IPS-18c (cell line): Measurements from ENCODE around the gene ABHD8.

ENCODE experiments used
- H3K4me3 ChIP-seq: 2 replicates; pipeline ENCODE4 v1.7.0; 2013; ENCODE audit warnings: low read depth, mild to moderate bottlenecking, low read length, moderate library complexity; ENCODE audit not compliant: insufficient read depth
- H3K9me3 ChIP-seq: one replicate; pipeline ENCODE4 v1.6.1; 2013; ENCODE audit warnings: mild to moderate bottlenecking, low read length, moderate library complexity; ENCODE audit not compliant: control insufficient read depth, insufficient read depth

The ABHD8 gene

GRCh38 chr19:17263712-17264640 is 39.2 kb downstream of the ABHD8 start:
- H3K4me3 ChIP-seq, result no peak overlapping the region

DNA sequence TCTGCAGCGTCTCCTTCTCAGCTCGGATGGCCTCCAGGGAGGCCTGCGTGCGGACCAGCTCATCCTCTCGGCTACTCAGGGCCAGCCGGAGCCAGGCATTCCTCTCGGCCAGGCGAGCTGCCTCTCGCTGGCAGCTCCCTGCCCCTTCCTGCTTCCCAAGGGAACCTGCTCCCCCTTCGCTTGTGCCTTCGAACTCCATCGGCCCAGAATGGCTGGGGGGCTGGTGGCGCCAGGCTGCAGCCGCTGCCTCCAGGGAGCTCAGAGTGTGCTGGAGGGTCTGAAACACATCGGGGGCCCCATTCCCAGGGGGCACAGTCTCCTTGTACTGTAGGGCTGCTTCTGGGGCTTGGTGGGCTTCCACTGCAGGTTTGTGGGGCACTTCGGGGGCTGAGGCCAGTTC is 40.7 kb downstream of the ABHD8 start:
- peaks cover 9% of the 10 kb centered on the region for H3K9me3 ChIP-seq

More at GRCh38 chr19:17263712-17264640, 39.2 kb downstream of the ABHD8 start:
- peaks cover 7% of the 10 kb centered on the region for H3K9me3 ChIP-seq

GRCh38 chr19:17260842-17261325 is 42.3 kb downstream of the ABHD8 start:
- peaks cover 9% of the 10 kb centered on the region for H3K9me3 ChIP-seq
- no peak overlapping the region for H3K4me3 ChIP-seq

More for the DNA sequence above, 40.7 kb downstream of the ABHD8 start:
- no peak overlapping the region for H3K4me3 ChIP-seq

DNA sequence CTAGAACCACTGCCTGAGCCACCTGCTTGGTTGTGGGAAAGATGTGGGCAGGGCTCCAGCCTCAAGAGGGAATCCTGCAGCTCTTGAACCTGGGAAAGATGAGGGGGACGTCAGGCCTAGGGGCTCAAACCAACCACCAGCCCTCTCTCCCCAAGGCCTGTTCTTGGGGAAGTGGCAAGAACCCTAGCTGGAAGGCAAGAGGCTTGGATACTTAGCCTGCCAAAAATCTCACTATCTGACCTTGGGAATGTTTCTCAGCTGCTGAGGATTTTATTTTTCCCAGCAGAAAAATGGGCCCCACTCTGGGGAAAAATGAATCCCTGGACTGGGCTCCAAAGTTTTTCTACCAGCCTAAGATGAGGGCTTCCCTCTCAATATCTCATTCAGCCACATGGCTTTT is 43.3 kb downstream of the ABHD8 start:
- H3K4me3 ChIP-seq, result no peak overlapping the region
- peaks cover 9% of the 10 kb centered on the region for H3K9me3 ChIP-seq

DNA sequence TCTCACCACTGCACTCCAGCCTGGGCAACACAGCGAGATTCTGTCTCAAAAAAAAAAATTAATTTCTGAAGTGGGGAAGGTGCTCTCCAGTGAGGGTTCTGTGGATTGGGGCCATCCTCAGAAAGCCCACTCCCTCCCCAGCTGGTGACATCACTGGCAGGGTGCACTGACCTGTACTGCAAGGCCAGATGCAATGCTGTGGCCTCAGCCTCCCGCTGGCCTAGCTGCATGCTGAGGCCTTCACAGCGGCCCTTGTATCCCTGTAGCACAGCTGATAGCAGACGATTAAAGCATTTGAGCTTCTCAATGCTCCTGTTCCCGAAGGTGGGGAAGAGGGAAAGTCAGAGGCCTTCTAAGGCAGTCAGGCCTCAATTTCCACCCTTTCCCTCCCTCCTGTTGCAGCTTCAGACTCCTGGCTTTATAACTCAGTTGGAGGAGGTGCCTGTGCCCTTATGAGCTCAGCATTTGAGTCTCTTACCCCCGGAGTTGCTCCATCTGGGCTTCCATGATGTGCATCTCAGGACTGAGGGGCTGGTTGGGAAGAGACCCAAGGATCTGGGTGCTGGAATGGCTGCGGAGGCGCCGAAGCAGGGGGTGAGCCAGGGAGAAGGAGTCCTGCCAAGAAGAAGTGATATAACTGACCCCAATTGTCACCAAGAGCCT is 44.0 kb downstream of the ABHD8 start:
- Histone ChIP-seq H3K9me3 (peaks cover 9% of the 10 kb centered on the region), H3K4me3 (peak overlapping the region; percentile 15; the same call in 1 of the 2 replicates)

DNA sequence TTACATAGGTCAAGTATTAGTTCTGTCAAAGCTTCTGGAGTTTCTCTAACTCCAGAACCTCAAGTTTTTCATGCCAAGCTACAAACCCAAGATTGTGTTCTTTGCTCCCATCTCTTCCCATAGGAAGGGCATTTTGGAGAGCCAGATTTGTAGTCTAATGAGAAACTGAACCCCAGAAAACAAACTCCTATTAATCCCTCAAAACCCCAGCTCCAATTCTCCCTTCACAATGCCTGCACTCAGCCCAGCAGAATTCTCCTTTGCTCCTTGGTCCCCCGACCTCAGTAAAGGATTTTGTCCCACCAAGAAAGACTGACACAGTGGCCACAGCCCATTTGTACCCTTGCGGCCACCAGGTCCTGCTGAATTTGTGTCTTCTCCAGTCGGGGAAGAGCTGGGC is 47.1 kb downstream of the ABHD8 start:
- Histone ChIP-seq H3K9me3 (peaks cover 9% of the 10 kb centered on the region), H3K4me3 (no peak overlapping the region)

- Histone ChIP-seq H3K4me3 (no peak overlapping the region), H3K9me3 (peaks cover 7% of the 10 kb centered on the region)
These were observed 48.0 kb downstream of the ABHD8 start for GRCh38 chr19:17255150-17255621.

DNA sequence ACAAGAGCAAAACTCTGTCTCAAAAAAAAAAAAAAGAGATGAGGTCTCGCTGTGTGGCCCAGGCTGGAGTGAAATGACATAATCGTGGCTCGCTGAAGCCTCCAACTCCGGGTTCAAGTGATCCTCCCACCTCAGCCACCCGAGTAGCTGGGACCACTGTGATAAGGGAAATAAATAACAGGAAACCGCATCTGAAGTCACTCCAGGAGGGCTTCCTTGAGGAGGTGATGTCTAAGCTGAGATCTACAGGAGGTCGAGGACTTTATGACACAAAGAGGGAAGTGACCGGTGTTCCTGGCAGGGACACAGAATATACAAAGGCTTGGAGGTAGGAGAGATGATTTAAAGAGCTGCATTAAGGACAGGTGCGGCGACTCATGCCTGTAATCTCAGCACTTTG is 48.6 kb downstream of the ABHD8 start:
- Histone ChIP-seq H3K9me3 (peaks cover 5% of the 10 kb centered on the region), H3K4me3 (no peak overlapping the region)

- H3K4me3 ChIP-seq, result no peak overlapping the region
- H3K9me3 ChIP-seq, result no peaks in the 10 kb centered on the region
These were observed 53.2 kb downstream of the ABHD8 start for GRCh38 chr19:17249887-17250548.

GRCh38 chr19:17248011-17248776 is 55.0 kb downstream of the ABHD8 start:
- Histone ChIP-seq H3K9me3 (no peaks in the 10 kb centered on the region), H3K4me3 (no peak overlapping the region)

DNA sequence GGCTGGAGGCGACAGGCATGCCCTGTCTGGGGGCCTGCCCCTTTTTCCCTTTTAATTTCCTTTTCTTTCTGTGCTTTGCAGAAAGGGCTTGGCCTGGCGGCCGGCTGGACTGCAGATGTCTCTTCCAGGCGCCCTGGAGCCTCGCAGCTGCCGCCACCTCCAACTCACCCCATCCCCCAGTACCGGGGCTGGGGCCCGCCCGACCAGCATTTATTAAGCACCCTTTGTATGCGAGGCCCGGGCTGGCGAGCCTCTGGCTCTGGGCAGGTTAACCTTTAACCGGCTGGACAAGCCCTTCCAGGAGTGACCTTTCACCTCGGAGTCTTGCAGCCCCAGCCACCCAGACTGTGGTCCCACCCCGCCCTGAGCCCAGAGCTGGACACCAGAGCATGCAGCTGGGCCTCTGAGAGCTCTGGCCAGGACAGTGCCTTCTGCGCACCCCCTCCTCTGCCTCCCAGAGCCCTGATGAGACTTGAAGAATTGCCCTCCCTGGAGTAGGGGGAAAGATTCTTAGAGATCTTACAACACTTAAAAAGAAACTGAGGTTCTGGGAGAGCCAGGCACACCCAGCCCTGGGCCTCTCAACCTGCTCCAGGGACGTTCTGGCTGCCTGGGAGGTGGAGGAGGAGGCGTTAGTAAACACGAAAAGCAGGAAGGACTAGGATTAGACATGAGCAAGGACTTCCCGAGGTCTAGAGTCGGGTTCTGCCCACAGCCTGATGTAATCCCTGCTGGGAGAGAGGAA is 56.4 kb downstream of the ABHD8 start:
- Histone ChIP-seq H3K4me3 (peak overlapping the region; percentile 63), H3K9me3 (no peaks in the 10 kb centered on the region)

GRCh38 chr19:17245535-17245984 is 57.7 kb downstream of the ABHD8 start, which contains the start of gene NR2F6:
TSS of gene NR2F6 (minus strand) at chr19:17245919. CDS start at chr19:17245220, 699 bp downstream.
- Histone ChIP-seq H3K9me3 (no peaks in the 10 kb centered on the region), H3K4me3 (peak within 1 kb of the TSS; percentile 74)

DNA sequence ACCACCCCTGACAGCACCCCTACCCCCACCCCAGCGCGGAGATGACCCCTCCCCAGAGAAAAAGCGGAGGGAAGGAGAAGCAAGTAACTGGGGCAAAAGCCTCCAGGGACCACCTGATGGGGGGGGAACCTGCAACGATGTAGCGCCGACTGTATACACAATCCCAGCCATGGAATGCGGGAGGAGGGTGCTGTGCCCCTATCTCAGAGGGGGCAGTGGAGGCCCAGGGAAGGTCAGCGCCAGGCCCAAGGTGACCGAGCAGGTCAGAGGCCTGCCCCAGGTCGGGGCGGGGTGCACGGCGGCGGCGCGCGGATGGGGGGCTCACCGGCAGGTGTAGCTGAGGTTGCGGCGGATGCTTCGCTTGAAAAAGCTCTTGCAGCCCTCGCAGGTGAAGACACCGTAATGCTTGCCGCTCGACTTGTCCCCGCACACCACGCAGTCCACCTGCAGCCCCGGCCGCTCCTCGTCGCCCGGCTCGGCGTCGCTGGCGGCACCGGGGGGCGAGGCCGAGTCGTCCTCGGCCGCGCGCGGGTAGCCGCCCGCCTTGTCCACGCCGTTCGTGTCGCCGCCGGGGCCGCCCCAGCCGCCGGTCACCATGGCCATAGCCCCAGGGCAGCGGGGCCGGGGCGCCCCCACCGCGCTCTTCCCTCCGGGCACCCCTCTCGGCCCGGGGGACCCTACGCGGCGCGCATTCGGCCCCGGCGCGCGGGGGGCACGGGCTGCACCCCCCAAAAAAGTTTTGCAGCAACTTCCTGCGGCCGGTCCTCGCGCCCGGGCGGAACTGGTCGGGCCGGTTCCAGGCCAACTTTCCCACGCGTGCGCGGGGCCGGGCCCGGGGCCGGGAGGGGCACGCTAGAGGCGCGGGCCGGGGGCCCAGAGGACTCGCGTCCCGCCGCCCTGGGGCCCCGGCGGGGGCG is 58.3 kb downstream of the ABHD8 start:
- H3K4me3 ChIP-seq, result peak overlapping the region; percentile 74
- H3K9me3 ChIP-seq, result no peaks in the 10 kb centered on the region

GRCh38 chr19:17243830-17244617 is 59.2 kb downstream of the ABHD8 start:
- H3K9me3 ChIP-seq, result no peaks in the 10 kb centered on the region
- H3K4me3 ChIP-seq, result peak overlapping the region; percentile 74
